Measurements from ENCODE around the gene GAPT. TPM values are rescaled to one million over a fixed set of nuclear protein-coding genes. Genes with fewer than 3 reads are reported as not detected.

Gene GAPT
- polyA plus RNA-seq (2013, experiment 1 of 2; ENCODE audit: insufficient read length): not detected
- not detected for polyA plus RNA-seq (2013, experiment 2 of 2; ENCODE audit: insufficient read length)

DNA sequence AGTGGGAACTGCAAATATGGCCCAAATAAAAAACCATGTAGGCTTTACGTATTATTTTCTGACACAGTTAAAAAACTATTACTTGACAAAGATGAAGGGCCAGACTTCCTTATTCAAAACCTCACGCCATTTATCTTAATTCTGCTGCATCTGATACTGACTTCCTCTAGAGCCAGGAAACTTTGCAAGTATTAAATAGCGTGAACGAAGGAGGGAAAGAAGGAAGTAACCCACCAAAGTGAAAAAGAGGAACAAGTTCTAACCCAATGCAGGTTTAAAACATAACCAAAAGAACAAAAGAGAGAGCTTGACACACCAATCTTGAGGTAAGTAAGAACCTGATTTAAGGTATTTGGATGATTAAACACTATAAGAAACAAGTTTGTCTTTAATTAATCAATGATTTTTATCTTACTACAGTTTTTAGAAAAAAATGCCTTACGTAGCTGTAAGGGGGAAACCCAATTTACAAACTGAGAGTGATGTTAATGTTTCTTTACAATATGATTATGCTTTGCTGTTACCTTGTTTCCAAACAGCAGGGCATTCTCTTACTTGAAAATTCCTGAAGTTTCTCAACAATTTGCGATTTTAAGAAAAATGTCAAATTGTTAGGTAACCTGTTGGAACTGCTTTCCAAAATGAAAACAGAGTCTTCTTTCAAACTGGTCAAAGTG is at the start of gene GAPT:
GAPT (plus strand) TSS at position 220 of the 677 bp plus-strand sequence. CDS start 3,102 bp downstream, outside the sequence.
- no peak for DNase-seq

DNA sequence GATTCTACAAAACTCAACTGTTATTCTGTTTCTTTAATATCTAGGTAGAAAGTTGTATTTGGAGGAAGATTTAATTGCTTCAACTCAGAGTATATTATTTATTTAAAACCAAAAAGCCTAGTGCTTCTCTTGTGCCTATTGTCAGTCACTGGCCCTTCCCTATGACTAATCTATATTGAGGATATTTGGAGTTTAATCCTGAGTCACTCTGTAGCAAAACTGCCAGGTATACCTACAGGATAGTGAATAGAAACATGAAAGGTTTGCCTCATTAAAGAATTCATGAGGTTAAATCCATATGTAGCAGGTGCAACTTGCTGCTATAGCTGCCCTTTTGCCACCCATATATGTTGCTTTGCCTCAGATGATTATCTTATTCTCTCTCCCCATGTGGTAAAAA is 46.4 kb upstream of the GAPT start:
- no peak for DNase-seq

DNA sequence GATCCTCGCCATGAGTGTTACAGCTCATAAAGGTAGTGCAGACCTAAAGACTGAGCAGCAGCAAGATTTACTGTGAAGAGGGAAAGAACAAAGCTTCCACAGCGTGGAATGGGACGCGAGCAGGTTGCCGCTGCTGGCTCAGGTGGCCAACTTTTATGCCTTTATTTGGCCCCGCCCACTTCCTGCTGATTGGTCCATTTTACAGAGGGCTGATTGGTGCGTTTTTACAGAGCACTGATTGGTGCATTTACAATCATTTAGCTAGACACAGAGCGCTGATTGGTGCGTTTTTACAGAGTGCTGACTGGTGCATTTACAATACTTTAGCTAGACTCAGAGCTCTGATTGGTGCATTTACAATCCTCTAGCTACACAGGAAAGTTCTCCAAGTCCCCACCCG is 45.2 kb upstream of the GAPT start:
- no peak for DNase-seq

DNA sequence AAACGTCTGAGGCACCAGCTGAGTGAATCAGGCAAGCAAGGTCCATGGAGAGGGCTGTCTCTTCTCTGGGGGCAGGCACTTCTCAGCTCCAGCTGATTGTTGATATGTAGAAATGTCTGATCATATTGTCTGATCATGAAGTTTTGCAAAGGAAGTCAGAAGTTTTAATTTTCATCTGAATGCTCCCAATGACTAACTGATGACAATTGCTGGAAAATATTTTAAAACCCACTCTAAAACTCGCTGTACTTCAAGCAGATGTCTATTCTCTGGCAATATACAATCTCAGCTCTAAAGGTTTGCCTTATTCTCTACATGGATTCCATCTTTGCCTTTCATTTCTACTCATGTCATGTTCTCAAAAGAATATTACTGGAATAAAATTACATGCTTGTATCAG is 44.0 kb upstream of the GAPT start:
- DNase-seq: peak; percentile 73

DNA sequence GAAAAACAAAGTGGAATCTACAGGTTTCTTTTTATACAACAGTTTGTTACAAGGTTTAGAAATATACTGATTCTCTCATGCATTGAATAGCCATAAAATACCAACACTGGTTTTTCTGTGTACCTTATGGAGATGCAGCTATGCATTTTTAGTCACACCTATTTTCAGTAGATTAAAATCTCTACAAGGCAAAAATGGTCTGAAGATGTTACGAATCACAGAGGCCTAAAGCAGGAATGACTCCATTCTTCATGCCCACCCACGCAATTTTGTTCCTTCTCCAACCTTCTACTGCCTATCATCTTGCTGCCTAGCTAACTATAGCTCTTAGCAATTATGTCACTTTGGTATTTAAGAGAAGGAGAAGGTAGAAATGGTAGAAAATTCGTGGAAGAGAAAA is 41.2 kb upstream of the GAPT start:
- DNase-seq: no peak

DNA sequence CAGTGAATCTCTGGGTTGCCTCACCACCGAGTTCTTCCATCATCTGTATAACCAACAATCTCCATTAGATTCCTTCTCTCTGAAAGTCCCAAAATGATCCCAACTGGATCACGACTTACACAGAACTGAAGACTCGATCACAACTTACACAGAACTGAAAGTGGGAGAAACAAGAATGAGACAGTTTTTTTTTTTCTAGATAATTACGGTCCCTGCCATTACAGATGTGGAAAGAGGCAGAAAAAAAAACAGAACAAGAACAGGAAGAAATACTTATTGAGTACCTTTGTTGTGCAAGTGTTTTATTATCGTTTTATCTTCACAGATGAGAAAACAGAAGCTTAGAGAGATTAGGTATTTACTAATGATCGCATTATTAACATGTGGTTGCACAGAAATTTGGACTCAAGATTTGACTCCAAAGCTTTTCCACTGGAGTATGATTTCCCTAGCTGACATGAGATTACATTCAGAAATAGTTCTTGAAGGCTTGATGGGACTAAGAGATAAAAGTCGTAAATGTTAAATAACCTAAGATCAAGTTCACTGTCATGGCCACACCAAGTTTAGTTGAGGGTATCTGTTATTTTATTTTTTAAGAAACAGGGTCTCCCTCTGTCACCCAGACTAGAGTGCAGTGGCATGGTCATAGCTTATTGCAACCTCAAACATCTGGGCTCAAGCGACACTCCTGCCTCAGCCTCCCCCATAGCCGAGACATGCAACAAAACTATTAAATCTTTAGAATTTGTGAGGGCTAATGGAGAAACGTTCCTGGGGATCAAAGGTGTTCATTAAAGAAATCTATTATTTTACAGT is 40.2 kb upstream of the GAPT start:
- no peak for DNase-seq

DNA sequence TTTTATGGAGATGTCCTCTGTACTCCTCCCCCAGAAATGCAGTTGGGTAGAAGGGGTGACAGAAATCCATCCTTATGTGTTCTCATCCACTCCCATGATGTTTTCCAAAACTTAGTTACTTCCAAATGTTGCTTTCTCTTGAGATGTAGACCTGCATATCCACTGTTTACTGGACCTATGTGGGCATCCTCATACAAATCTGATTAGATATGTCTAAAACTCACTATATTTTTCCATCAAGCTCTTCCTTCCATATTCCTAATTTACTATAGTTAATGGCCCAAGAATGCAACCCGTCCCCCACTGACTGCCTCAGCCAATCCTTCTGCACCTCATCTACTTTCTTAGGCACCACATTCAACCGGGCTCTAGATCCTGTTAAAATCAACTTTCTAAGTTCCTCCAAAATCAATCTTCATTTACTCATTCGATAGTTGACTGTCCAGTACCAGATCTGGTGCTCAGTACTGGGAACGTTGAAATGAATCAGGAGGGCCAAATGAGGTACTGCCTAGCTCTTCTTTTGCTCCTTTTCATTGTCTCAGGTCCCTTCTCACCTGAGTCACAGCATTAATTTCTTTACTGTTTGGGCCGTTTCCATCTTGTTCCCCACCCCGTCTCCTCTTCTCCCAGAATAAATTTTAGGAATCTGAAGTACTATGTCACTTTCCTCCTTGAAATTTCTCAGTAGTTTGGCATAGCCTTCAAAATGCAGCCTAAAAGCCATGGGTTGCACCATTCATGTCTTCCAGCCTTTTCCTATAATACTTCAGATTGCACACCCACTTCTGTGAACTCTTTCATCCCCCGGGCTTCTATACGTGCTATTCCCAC is 39.3 kb upstream of the GAPT start:
- DNase-seq: no peak

DNA sequence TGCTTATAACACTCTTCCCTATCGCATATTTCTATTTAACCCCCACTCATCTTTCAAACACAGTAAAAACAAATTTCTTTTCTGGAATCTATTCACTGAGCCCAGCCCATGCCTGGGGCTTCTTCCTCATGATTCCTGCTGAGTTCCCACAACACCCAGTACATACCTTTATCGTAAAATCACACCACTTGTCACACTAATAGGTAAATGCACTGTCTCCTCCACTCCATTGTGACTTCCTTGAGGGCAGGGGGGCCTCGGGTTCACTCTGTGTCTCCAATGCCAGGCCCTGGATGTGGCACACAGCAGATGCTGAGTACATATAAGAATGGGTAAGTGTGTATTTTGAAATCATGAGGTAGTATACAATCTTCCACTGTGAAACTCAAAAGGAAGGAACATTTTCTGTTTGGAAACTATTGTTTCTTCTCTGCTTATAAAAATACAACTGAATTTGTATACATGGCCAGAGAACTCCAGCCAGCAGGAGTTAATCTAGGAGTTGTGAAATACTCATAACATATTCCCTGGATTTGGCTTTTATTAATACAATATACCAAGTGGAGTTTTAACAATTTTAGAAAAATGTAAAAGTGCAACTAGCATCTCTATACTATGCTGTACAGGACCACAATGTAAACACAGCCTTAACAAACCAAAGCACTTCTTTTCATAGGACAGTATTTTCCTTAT is 38.5 kb upstream of the GAPT start:
- no peak for DNase-seq

DNA sequence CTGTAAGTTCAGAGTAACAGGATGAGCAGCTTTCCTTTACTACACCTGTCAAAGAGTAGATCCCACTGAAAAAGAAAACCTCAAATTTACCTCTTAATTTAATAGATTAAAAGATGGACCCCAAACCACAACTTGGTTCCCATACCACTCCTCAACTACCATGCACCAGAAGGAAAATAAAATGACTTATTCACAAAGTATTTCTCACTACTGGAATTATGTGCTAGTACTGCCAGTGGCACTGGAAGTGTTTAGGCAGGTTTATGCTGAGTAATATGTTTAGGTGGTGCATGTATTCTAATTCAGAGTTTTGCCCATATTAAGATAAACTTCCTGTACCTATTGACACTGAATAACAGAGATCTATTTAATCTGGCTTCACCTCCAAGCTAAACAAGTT is 37.9 kb upstream of the GAPT start:
- DNase-seq: no peak

DNA sequence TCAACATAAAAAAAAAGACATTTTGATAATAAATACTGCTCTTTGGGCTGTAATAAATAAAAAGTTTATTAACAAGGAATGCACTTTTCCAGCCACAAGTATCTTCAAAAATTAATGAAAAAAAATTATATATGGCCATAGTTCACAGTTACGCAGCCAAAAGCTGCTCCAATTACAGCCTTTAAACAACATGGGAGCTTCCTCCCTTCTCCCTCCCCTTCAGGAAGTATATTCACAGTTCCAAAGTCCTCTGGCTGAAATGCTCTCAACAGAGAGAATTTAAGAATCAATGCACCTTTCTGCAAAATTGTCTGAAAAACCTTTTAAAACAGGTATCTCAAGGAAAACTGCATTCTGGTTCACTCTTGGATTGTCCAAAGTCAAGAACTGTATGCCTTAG is 37.2 kb upstream of the GAPT start:
- DNase-seq: no peak

DNA sequence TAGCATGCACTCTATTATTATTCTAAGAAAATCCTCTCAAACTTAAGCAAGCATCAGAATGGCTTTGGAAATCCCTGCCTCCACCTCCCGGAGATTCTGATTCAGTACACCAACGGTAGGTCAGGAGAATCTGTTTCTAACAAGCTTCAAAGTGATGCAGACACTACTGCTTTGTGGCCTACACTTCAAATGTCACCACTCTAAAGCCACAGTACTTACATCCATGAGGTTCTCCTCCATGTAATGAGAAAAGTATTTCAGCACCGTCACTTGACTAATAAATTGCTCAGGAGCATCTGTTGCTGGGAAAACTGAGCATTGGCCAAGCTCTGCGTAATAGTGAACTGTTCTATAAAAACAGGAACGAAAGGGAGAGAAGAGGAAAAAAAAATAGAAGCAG is 36.2 kb upstream of the GAPT start:
- DNase-seq: peak; percentile 78

DNA sequence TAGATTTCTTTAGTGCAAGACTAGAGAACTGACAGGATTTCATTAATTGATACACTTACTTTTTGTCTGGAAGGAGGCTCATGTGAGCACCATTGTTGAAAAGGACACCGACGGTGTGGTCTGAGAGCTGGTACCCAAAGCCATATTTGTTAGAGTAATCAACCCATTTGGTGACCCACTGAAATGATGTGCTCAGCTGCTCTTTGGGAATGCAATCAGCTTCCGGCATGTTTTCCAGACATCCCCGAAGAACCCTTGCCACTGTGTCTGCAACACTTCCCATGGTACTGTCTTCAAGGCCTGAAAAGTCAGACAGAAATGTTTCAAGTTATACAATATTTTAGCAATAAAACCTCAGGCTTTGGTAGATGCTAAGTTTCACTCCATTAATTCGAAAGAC is 35.8 kb upstream of the GAPT start:
- peak; percentile 13 for DNase-seq

DNA sequence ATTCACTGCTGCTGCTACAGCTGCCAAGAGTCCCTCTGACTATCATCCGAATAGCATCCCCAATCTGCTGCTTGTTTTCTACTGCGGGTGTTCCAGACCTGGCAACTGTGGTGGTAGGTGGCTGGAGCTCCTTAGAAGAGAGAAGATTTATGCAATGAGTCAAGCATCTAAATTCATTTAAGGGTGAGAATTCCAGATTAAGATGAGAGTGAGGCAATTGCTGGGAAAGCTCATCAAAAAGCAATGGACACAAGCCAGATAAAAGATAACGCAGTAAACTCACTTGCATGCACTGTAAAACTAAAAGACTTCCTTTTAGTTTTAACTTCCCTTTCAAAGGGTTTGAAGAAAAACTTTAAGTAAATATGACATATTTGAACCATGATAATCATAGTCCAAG is 35.2 kb upstream of the GAPT start:
- peak; percentile 27 for DNase-seq

DNA sequence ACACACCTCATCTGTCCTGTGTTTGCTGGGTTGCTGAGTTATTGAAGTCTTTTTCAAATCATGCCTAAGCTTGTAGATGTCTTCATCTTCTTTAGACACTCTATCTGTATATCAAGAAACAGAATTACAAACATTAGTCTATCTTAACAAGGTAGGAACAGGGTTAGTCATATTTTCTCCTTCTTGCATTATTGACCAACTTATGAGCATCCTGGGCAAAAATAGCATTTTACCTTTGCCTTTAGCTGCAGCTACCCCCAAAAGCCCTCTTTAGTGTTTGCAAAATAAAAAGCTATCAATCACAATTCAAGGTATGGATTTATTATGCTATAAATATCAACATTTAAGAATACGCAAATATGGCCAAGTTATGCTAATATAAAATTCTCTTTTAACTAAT is 34.7 kb upstream of the GAPT start:
- DNase-seq: no peak

DNA sequence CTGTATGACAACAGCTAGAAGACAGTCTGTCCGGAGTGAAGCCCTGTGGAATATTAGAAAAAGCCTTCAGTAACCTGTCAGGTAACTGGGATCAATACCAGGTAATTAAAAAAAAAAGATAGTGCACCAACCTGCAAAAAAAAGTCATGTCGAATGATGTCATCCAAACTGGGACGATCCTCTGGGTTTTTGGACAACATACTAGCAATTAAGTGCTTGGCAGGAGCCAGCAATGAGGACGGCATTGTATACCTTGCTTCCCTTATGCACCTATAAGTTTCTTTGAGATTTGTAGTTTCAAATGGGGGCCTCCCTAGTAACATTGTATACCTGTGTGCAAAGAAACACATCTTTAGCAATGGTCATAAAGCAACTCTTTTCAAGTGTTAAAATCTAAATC is 34.2 kb upstream of the GAPT start:
- no peak for DNase-seq

DNA sequence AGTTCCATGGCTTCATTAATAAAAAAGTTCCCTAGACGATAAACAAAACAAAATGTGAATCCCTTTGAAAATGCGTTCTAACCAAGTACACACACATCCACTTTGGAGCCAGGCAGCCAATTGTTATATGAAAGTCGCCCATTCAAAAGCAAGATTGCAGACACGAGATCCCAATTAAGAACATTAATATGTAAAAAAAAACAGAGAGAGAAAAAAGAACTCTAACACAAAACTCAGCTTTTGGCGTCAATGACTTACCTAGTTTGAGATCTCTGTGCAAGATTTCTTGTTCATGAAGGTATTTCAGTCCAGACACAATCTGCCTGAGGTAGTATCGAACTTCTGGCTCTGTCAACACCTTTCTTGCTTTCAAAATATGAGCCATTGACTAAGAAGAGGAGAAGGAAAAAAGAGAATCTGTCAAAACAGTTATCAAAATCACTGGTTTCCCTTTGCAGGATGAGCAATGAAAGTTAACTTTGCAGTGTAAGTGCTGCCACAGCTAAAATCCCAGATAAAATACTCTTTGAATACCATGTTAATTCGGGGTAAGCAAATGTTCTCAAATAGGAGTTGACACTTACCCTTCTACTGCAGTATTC is 33.0 kb upstream of the GAPT start:
- DNase-seq: no peak

DNA sequence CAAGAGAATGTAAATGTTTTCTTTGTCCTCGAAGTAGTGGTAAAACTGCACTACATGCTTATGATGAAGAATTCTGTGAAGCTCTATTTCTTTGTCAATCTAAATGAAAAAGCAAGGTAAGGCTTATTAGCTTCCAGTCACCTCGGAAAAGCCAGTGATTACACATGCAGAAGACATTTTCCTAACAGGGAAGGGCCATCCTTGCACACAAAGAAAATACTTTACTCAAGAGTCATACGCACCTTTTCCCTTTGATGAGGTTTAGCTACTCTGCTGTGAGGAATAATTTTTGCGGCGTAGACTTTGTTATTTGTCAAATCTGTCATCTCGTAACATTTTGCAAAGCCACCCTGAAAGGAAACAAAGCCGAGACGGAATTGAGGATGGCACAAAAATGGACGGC is 32.5 kb upstream of the GAPT start:
- DNase-seq: peak; percentile 32

DNA sequence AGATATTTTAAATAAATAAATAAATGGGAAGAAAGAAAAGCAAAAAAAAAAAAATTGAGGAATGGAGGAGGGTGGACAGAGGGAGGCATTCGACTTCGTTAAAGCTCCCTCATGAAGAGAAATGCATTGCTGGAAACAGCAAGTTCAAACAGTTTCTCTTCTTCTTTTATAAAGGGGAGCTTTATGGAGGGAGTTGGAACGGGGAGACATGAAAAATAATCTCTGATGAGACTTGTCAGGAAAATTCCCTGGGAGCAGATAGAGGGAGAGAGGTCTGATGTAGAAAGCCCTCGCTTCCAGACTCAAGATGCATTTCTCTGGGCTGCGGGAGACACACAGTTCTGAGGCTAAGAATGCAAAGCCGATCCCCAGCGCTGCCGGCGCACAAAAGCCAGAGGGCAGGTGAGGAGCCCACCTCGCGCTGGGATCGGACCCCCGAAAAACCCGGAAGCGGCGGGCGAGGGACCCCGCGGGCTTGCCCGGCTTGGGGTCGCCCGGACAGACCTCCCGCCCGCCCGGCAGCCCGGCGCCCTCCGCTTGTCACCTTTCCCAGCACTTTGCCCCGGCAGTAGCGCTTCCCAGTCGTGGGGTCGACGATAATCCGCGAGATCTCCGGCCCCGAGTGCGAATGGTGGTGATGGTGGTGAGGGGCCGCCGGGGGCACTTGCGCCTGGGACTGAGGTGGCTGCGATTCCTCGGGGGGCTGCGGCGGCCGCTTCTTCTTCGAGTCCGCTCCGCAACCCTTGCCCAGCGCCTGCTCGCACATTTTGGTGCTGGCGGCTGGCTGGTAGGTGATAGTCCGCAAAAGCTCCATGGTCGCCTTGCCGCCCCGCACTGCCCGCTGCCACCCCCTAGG is 31.9 kb upstream of the GAPT start:
- DNase-seq: peak; percentile 50

DNA sequence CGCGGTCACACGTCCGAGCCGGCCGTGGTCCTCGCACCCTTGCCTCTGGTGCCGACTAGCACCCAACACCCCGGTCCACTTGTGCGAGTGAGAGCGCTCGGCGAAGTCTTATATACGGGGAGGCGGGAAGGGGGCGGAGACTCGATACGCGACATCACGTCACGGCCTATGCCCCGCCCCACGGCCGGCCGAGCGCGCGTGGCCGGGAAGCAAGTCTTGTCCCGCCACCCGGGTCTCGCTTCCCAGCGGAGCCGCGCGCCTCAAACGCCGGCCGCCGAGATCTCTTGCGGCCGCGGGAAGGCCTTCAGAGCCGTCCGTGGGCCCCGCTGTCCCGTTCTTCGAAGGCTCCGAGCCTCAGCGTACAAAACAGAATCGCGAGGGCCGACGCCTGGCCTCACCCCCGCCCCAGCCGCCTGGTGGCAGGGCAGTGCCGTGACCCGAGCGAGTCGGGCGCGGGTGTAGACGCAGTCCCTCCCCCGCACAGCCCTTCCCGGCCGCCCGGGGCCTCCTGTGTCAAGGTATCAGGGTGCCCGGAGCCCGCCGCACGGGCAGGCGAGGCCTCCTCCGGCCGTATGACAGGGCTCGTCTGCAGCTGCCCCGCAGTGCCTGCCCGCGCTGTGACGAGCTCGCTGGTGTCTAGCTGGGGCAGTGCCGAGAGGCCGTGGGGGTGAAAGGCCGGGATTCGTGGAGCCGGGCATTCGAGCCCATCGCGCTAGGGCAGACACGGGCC is 31.1 kb upstream of the GAPT start, which contains the start of gene PLK2:
PLK2 (minus strand) TSS at position 85 of the 730 bp plus-strand sequence. CDS start 127 bp downstream, outside the sequence.
- DNase-seq: peak; percentile 94

DNA sequence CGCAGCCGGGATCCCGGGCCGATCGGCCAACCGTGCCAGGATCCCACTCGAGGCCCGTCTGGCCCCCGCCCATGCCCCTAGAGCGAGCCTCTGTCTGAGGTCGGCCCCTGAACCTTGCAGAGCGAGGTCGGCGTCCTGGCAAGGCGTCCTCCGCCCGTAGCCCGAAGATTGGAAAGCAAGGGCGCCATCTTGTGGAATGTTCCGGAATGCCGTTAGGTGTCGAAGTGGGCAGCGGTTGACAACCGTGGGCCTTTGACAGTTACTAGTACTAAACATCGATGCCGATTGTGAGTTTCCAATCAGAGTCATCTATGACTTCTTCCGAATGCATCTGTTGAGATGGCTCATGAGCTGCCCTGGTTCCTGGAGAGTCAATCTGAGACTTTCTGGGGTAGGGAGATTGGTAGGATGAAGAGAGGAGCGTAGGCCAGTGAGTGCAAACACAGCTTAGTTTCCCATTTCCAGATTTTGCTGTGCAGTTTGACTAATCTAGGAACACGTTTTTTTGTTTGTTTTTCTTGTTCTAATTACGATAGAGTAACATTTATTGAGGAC is 30.4 kb upstream of the GAPT start:
- DNase-seq: peak; percentile 84
